Measurements from ENCODE around the gene L2HGDH. TPM values are rescaled to one million over a fixed set of nuclear protein-coding genes. Genes with fewer than 3 reads are reported as not detected.

The L2HGDH gene
- total RNA-seq, 1 donor from 2014 or later: 11.0 TPM

GRCh38 chr14:50191499-50191898 is 120.5 kb downstream of the L2HGDH start:
- Mint-ChIP-seq H3K4me1 (no peaks in the 10 kb centered on the region), H3K27me3 (ENCODE audit: low read depth) (no peaks in the 10 kb centered on the region), H3K4me3 (no peak overlapping the region), H3K36me3 (peaks cover 27% of the 10 kb centered on the region), H3K9me3 (no peaks in the 10 kb centered on the region), H3K27ac (no peak overlapping the region)
- DNase-seq (ENCODE audit: low spot score in 2 of 2, unreplicated experiment in 2 of 2): no peak
- no peak for TF ChIP-seq CTCF (IDR thresholded peaks at IDR 0.05; ENCODE audit: unreplicated experiment)

Small RNA genes lying within 50 kb of the gene (microRNA-seq; reads per million reads assigned to microRNA genes)
- gene MIR4504: not detected

Other genes with a start within 250 kb of the L2HGDH start
- 12.9 to 15.6 TPM (median 14.0 TPM) in 3 replicates for gene VCPKMT, start 195.7 kb downstream of the L2HGDH start, total RNA-seq
- 43.6 to 47.0 TPM (median 45.7 TPM) in 3 replicates for gene SOS2, start 80.7 kb downstream of the L2HGDH start, total RNA-seq
- 18.6 to 21.7 TPM (median 21.4 TPM) in 3 replicates for gene DMAC2L, start 95 bp upstream of the L2HGDH start, total RNA-seq
- gene CDKL1, start 84.7 kb upstream of the L2HGDH start, total RNA-seq: 1.8 to 3.2 TPM (median 2.2 TPM) in 3 replicates
- gene MAP4K5, start 220.3 kb upstream of the L2HGDH start, total RNA-seq: 80.9 to 95.4 TPM (median 94.5 TPM) in 3 replicates
- 1.5 to 2.9 TPM (median 1.8 TPM) in 3 replicates for gene ATL1, start 247.9 kb upstream of the L2HGDH start, total RNA-seq

Data from mesothelial cell of epicardium (in vitro differentiated cells).